Peyer's patch (tissue), 4 donors: Measurements from ENCODE around the gene PCK1.

Experiments
- POLR2A ChIP-seq, 2 donors: fragments of 450-650 bp; IDR thresholded peaks; one replicate each; pipeline ENCODE4 v1.5.1; 2017; ENCODE audit warnings: antibody characterized with exemption in 2 of 2, mild to moderate bottlenecking in 2 of 2, moderate library complexity in 2 of 2
- TF ChIP-seq, protein P1 (sequence below), 6 experiments: fragments of 450-650 bp in 4 of 6; fragments of 200-600 bp in 2 of 6; sonication (generic) in 1 of 6; IDR thresholded peaks; one replicate each; pipeline ENCODE4 v1.5.1; 2017 to 2019; ENCODE audit warnings: antibody characterized with exemption in 6 of 6, mild to moderate bottlenecking in 3 of 6, moderate library complexity in 1 of 6

DNA sequence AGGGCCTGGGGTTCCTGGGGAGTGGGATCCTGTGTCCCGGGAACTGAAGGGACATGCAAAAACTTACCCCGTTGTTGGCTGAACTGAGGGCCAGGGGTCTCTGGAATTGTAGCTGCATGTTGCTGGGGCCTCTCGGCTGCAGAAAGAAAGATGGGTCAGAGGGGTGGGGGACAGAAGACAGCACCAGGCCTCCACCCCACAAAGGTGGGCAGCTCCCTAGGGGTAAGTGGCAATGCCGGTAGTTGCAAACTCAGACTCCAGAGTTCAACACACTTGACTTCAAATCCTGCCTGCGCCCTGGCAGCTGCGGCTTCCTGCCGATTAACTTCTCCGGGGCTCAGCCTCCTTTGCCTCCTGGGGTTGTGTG lies 54.5 kb downstream of the PCK1 start:
- TF ChIP-seq, protein P1, sequence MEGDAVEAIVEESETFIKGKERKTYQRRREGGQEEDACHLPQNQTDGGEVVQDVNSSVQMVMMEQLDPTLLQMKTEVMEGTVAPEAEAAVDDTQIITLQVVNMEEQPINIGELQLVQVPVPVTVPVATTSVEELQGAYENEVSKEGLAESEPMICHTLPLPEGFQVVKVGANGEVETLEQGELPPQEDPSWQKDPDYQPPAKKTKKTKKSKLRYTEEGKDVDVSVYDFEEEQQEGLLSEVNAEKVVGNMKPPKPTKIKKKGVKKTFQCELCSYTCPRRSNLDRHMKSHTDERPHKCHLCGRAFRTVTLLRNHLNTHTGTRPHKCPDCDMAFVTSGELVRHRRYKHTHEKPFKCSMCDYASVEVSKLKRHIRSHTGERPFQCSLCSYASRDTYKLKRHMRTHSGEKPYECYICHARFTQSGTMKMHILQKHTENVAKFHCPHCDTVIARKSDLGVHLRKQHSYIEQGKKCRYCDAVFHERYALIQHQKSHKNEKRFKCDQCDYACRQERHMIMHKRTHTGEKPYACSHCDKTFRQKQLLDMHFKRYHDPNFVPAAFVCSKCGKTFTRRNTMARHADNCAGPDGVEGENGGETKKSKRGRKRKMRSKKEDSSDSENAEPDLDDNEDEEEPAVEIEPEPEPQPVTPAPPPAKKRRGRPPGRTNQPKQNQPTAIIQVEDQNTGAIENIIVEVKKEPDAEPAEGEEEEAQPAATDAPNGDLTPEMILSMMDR (IDR thresholded peaks at IDR 0.05), result no peak
- no peak for TF ChIP-seq POLR2A (IDR thresholded peaks at IDR 0.05)
